HEK293 (cell line): ENCODE results near the gene CCNY.
A peak's percentile ranks its signal among the peaks of the same experiment; 100 is the strongest.

ENCODE experiments used
- CTCF ChIA-PET: fragments of 350-600 bp; formaldehyde crosslinking; extraction: SDS; loops from one replicate; lab custom pipeline; 2021; ENCODE audit warnings: antibody characterized with exemption; lab: Yijun Ruan, JAX
- POLR2A ChIA-PET: fragments of 300-600 bp; formaldehyde crosslinking; extraction: SDS; loops from one replicate; lab custom pipeline; 2020; ENCODE audit warnings: antibody characterized with exemption, inconsistent platforms; lab: Yijun Ruan, JAX
- H3K27ac ChIP-seq: fragments of 200-500 bp; sonication (Bioruptor generic); 2 replicates; pipeline ENCODE4 v1.5.1; 2014; ENCODE audit warnings: low read depth, low read length, control low read depth, inconsistent platforms; ENCODE audit errors: extremely low read depth
- H3K36me3 ChIP-seq, 2 experiments: fragments of 200-500 bp in 1 of 2; sonication (Bioruptor generic) in 1 of 2; 1 replicate in 1 of 2; 2 replicates in 1 of 2; pipeline ENCODE4 v1.5.1; 2014 to 2017; ENCODE audit warnings: inconsistent platforms in 2 of 2, low read length in 2 of 2; ENCODE audit not compliant: control insufficient read depth in 2 of 2, insufficient read depth in 1 of 2
- H3K4me1 ChIP-seq: fragments of 200-500 bp; sonication (Bioruptor generic); 2 replicates; pipeline ENCODE4 v1.5.1; 2014; ENCODE audit warnings: mild to moderate bottlenecking, low read length, inconsistent platforms; ENCODE audit not compliant: control insufficient read depth, insufficient read depth
- H3K4me3 ChIP-seq: 2 replicates; pipeline ENCODE4 v1.5.1; 2011; ENCODE audit warnings: low read depth, mild to moderate bottlenecking, control low read depth, low read length, moderate library complexity
- H3K9me3 ChIP-seq: fragments of 200-500 bp; sonication (Bioruptor generic); 2 replicates; pipeline ENCODE4 v1.5.1; 2014; ENCODE audit warnings: low read depth, low read length, inconsistent platforms; ENCODE audit not compliant: control insufficient read depth, insufficient read depth
- BCL11A ChIP-seq: fragments of 450-650 bp; formaldehyde crosslinking; IDR thresholded peaks from 2 replicates; pipeline ENCODE4 v1.5.1; 2016; ENCODE audit warnings: low read depth, missing biosample characterization, missing genetic modification characterization
- BCL11B ChIP-seq: fragments of 450-650 bp; formaldehyde crosslinking; IDR thresholded peaks from 2 replicates; pipeline ENCODE4 v1.5.1; 2016; ENCODE audit warnings: low read depth, missing biosample characterization, missing genetic modification characterization
- CTCF ChIP-seq: fragments of 450-650 bp; formaldehyde crosslinking; IDR thresholded peaks from 2 replicates; pipeline ENCODE4 v1.5.1; 2016; ENCODE audit warnings: missing biosample characterization, missing genetic modification characterization
- GLI2 ChIP-seq: fragments of 450-650 bp; formaldehyde crosslinking; IDR thresholded peaks from 2 replicates; pipeline ENCODE4; 2017; ENCODE audit warnings: missing biosample characterization, missing genetic modification characterization, low read depth, borderline replicate concordance
- HOXA7 ChIP-seq: sonication (generic); formaldehyde crosslinking; IDR thresholded peaks from 2 replicates; pipeline ENCODE4 v1.8.1; 2022; ENCODE audit warnings: missing genetic modification reagents, borderline replicate concordance
- SCRT2 ChIP-seq: fragments of 450-650 bp; formaldehyde crosslinking; IDR thresholded peaks from 2 replicates; pipeline ENCODE4 v1.5.1; 2016; ENCODE audit warnings: missing biosample characterization, missing genetic modification characterization
- TCF7L2 ChIP-seq: IDR thresholded peaks from 2 replicates; pipeline ENCODE4 v1.6.1; 2011; ENCODE audit warnings: low read depth, mild to moderate bottlenecking, inconsistent platforms, low read length, moderate library complexity, borderline replicate concordance
- ZBTB26 ChIP-seq: fragments of 450-650 bp; formaldehyde crosslinking; optimal IDR thresholded peaks from 2 replicates; pipeline ENCODE3; 2016; ENCODE audit warnings: missing biosample characterization, mild to moderate bottlenecking, missing genetic modification characterization
- ZFHX2 ChIP-seq: fragments of 450-650 bp; formaldehyde crosslinking; conservative IDR thresholded peaks from 2 replicates; pipeline ENCODE4 v1.5.1; 2016; ENCODE audit warnings: missing biosample characterization, missing genetic modification characterization
- ZFP3 ChIP-seq: fragments of 450-650 bp; formaldehyde crosslinking; IDR thresholded peaks from 2 replicates; pipeline ENCODE4 v1.5.1; 2016; ENCODE audit warnings: low read depth, missing biosample characterization, missing genetic modification characterization
- ZIC2 ChIP-seq: fragments of 450-650 bp; formaldehyde crosslinking; IDR thresholded peaks from 2 replicates; pipeline ENCODE4 v1.5.1; 2016; ENCODE audit warnings: missing biosample characterization, missing genetic modification characterization
- ZNF174 ChIP-seq: fragments of 450-650 bp; formaldehyde crosslinking; IDR thresholded peaks from 2 replicates; pipeline ENCODE4 v1.5.0; 2017; ENCODE audit warnings: missing biosample characterization, mild to moderate bottlenecking, missing genetic modification characterization
- ZNF394 ChIP-seq: fragments of 450-650 bp; formaldehyde crosslinking; IDR thresholded peaks from 2 replicates; pipeline ENCODE4 v1.5.1; 2016; ENCODE audit warnings: missing biosample characterization, missing genetic modification characterization, mild to moderate bottlenecking, moderate library complexity, borderline replicate concordance
- ZNF404 ChIP-seq: fragments of 450-650 bp; formaldehyde crosslinking; IDR thresholded peaks from 2 replicates; pipeline ENCODE4 v1.5.1; 2017; ENCODE audit warnings: missing biosample characterization, missing genetic modification characterization
- ZNF488 ChIP-seq: fragments of 450-650 bp; formaldehyde crosslinking; IDR thresholded peaks from 2 replicates; pipeline ENCODE4 v1.5.1; 2016; ENCODE audit warnings: missing biosample characterization, missing genetic modification characterization
- ZNF529 ChIP-seq: fragments of 450-650 bp; formaldehyde crosslinking; IDR thresholded peaks from 2 replicates; pipeline ENCODE4 v1.5.1; 2017; ENCODE audit warnings: missing genetic modification characterization, missing biosample characterization; ENCODE audit not compliant: insufficient replicate concordance
- ZNF530 ChIP-seq: fragments of 450-650 bp; formaldehyde crosslinking; IDR thresholded peaks from 2 replicates; pipeline ENCODE4 v1.5.1; 2016; ENCODE audit warnings: low read depth, missing biosample characterization, missing genetic modification characterization
- ZNF560 ChIP-seq: fragments of 450-650 bp; formaldehyde crosslinking; IDR thresholded peaks from 2 replicates; pipeline ENCODE4 v1.5.1; 2017; ENCODE audit warnings: missing biosample characterization, missing genetic modification characterization, borderline replicate concordance
- ZSCAN4 ChIP-seq: fragments of 450-650 bp; formaldehyde crosslinking; IDR thresholded peaks from 2 replicates; pipeline ENCODE4 v1.5.1; 2017; ENCODE audit warnings: missing biosample characterization, missing genetic modification characterization
- ZSCAN5A ChIP-seq: fragments of 450-650 bp; formaldehyde crosslinking; IDR thresholded peaks from 2 replicates; pipeline ENCODE4 v1.5.1; 2016; ENCODE audit warnings: missing biosample characterization, missing genetic modification characterization

Gene CCNY

GRCh38 chr10:35552650-35553342 lies 216.5 kb downstream of the CCNY start:
- ChIA-PET POLR2A (no interaction called here), CTCF (interaction anchor here (0.7 to 3.8 kb wide), 3 partner anchors 10 to 200 kb away, joined by 3 to 31 read pairs (median 3); no protein-coding TSS in a partner anchor)
- no peak overlapping the region for H3K4me3 ChIP-seq

GRCh38 chr10:35554036-35554435 lies 217.7 kb downstream of the CCNY start:
- Histone ChIP-seq H3K36me3 (peaks cover 0 to 17% of the 10 kb centered on the region in 2 experiments; a peak in 2 of 3 replicates), H3K9me3 (no peaks in the 10 kb centered on the region)
- peak; percentile 27 for TF ChIP-seq ZFHX2
- peak; percentile 35; the same call in 1 of the 2 replicates for TF ChIP-seq ZIC2
- TF ChIP-seq ZNF530 = no peak
- TF ChIP-seq, all 188 proteins: peak for 2
- ChIA-PET POLR2A (no interaction called here), CTCF (interaction anchor here (3.8 kb wide), 1 partner anchor 9 kb away, joined by 31 read pairs; no protein-coding TSS in a partner anchor)
- Histone ChIP-seq H3K27ac (no peak overlapping the region), H3K4me1 (no peaks in the 10 kb centered on the region), H3K4me3 (no peak overlapping the region)

More at GRCh38 chr10:35552650-35553342, 216.5 kb downstream of the CCNY start:
- no peak overlapping the region for H3K27ac ChIP-seq
- H3K9me3 ChIP-seq = no peaks in the 10 kb centered on the region
- H3K36me3 ChIP-seq = peaks cover 0 to 17% of the 10 kb centered on the region in 2 experiments; a peak in 2 of 3 replicates
- TF ChIP-seq CTCF (tag by site-specific recombination) (no peak), TCF7L2 (no peak), ZFP3 (no peak), ZSCAN4 (tag by site-specific recombination) (no peak), ZBTB26 (tag by site-specific recombination) (no peak), ZNF394 (no peak), ZNF488 (tag by site-specific recombination) (no peak)
- H3K4me1 ChIP-seq = no peaks in the 10 kb centered on the region

- TF ChIP-seq ZNF560 (tag by site-specific recombination) (no peak), BCL11A (tag by site-specific recombination) (no peak), ZNF174 (no peak), HOXA7 (CRISPR knock-in tag) (no peak), ZSCAN5A (tag by site-specific recombination) (no peak), ZNF404 (no peak), BCL11B (tag by site-specific recombination) (no peak), SCRT2 (tag by site-specific recombination) (no peak), GLI2 (tag by site-specific recombination) (no peak), ZNF529 (tag by site-specific recombination) (no peak), ZIC2 (no peak)
- TF ChIP-seq, all 188 proteins: peak for 0
- POLR2A ChIA-PET = no interaction called here
- no peak overlapping the region for H3K27ac ChIP-seq
- no peaks in the 10 kb centered on the region for H3K4me1 ChIP-seq
- H3K4me3 ChIP-seq = no peak overlapping the region
- H3K36me3 ChIP-seq = peaks cover 0 to 12% of the 10 kb centered on the region in 2 experiments; a peak in 2 of 3 replicates
- CTCF ChIA-PET = interaction anchor here (1.5 to 3.8 kb wide), 2 partner anchors 8 to 319 kb away, joined by 4 to 31 read pairs; no protein-coding TSS in a partner anchor
- H3K9me3 ChIP-seq = no peaks in the 10 kb centered on the region
Observed at GRCh38 chr10:35554461-35555056, 218.2 kb downstream of the CCNY start.
